Measurements from ENCODE around the gene DDX49.

Gene DDX49

GRCh38 chr19:18967358-18968146 is 48.0 kb downstream of the DDX49 start:
- Histone ChIP-seq H3K27me3 (ENCODE audit: insufficient read depth, low read depth, severe bottlenecking) (no peaks in the 10 kb centered on the region), H3K9me3 (ENCODE audit: severe bottlenecking) (peaks cover 3% of the 10 kb centered on the region), H3K4me3 (ENCODE audit: low read depth, low read length) (no peak overlapping the region), H3K27ac (no peak overlapping the region), H3K36me3 (no peaks in the 10 kb centered on the region)
- TF ChIP-seq CTCF (IDR thresholded peaks at IDR 0.05; ENCODE audit: low read depth, low read length), result no peak
- no peak for DNase-seq

- no peak for DNase-seq
- no peak overlapping the region for H3K27ac ChIP-seq
These were observed 50.6 kb downstream of the DDX49 start for GRCh38 chr19:18969931-18970659.

GRCh38 chr19:18972301-18972811 is 52.8 kb downstream of the DDX49 start:
- DNase-seq, result no peak
- no peaks in the 10 kb centered on the region for H3K27me3 ChIP-seq (ENCODE audit: insufficient read depth, low read depth, severe bottlenecking)
- H3K36me3 ChIP-seq, result no peaks in the 10 kb centered on the region
- no peak overlapping the region for H3K27ac ChIP-seq
- H3K4me3 ChIP-seq (ENCODE audit: low read depth, low read length), result no peak overlapping the region
- peaks cover 3% of the 10 kb centered on the region for H3K9me3 ChIP-seq (ENCODE audit: severe bottlenecking)
- TF ChIP-seq CTCF (IDR thresholded peaks at IDR 0.05; ENCODE audit: low read depth, low read length), result no peak

More at GRCh38 chr19:18969931-18970659, 50.6 kb downstream of the DDX49 start:
- H3K36me3 ChIP-seq, result no peaks in the 10 kb centered on the region
- H3K4me3 ChIP-seq (ENCODE audit: low read depth, low read length), result no peak overlapping the region
- no peak for TF ChIP-seq CTCF (IDR thresholded peaks at IDR 0.05; ENCODE audit: low read depth, low read length)
- peaks cover 3% of the 10 kb centered on the region for H3K9me3 ChIP-seq (ENCODE audit: severe bottlenecking)
- no peaks in the 10 kb centered on the region for H3K27me3 ChIP-seq (ENCODE audit: insufficient read depth, low read depth, severe bottlenecking)

GRCh38 chr19:18972851-18973250 is 53.3 kb downstream of the DDX49 start:
- H3K36me3 ChIP-seq, result no peaks in the 10 kb centered on the region
- no peak overlapping the region for H3K27ac ChIP-seq
- peaks cover 3% of the 10 kb centered on the region for H3K9me3 ChIP-seq (ENCODE audit: severe bottlenecking)
- H3K27me3 ChIP-seq (ENCODE audit: insufficient read depth, low read depth, severe bottlenecking), result no peaks in the 10 kb centered on the region
- TF ChIP-seq CTCF (IDR thresholded peaks at IDR 0.05; ENCODE audit: low read depth, low read length), result no peak
- no peak for DNase-seq
- H3K4me3 ChIP-seq (ENCODE audit: low read depth, low read length), result no peak overlapping the region

- H3K4me3 ChIP-seq (ENCODE audit: low read depth, low read length), result no peak overlapping the region
- no peak for DNase-seq
- H3K36me3 ChIP-seq, result no peaks in the 10 kb centered on the region
- no peaks in the 10 kb centered on the region for H3K9me3 ChIP-seq (ENCODE audit: severe bottlenecking)
- TF ChIP-seq CTCF (IDR thresholded peaks at IDR 0.05; ENCODE audit: low read depth, low read length), result no peak
- no peak overlapping the region for H3K27ac ChIP-seq
- H3K27me3 ChIP-seq (ENCODE audit: insufficient read depth, low read depth, severe bottlenecking), result no peaks in the 10 kb centered on the region
These were observed 55.5 kb downstream of the DDX49 start for GRCh38 chr19:18975011-18975410.

Data from WERI-Rb-1 (cell line).